GM23338 (cell line): ENCODE data around the gene SUPT7L. TPM values are rescaled to one million over a fixed set of nuclear protein-coding genes. Genes with fewer than 3 reads are reported as not detected.

Experiments
- ATAC-seq: fragments of 200-7000 bp; cut with Tn5 transposase; 3 replicates; pipeline ENCODE4 v1.9.1; 2020
- DNase-seq: peaks from one replicate; pipeline ENCODE4 v3.0.0-alpha.2; 2015; ENCODE audit warnings: low spot score
- H2AFZ ChIP-seq: fragments of 200-600 bp; sonication (generic); 2 replicates; pipeline ENCODE4 v1.8.0; 2016; ENCODE audit warnings: antibody characterized with exemption, mild to moderate bottlenecking, moderate library complexity
- H3F3A ChIP-seq: fragments of 200-600 bp; sonication (generic); replicated peaks from 2 replicates; pipeline ENCODE4 v1.8.0; 2017; ENCODE audit warnings: antibody characterized with exemption, mixed run types, low read depth
- H3K27ac ChIP-seq: fragments of 200-600 bp; sonication (generic); 2 replicates; pipeline ENCODE4 v1.6.1; 2016; ENCODE audit warnings: low read depth
- H3K27me3 ChIP-seq: fragments of 200-600 bp; sonication (generic); 2 replicates; pipeline ENCODE4 v1.8.0; 2016; ENCODE audit warnings: mild to moderate bottlenecking, mixed run types, moderate library complexity; ENCODE audit not compliant: insufficient read depth
- H3K36me3 ChIP-seq: fragments of 200-600 bp; sonication (generic); 2 replicates; pipeline ENCODE4 v1.8.0; 2016; ENCODE audit warnings: mild to moderate bottlenecking; ENCODE audit not compliant: insufficient read depth
- H3K4me1 ChIP-seq: fragments of 200-600 bp; sonication (generic); 2 replicates; pipeline ENCODE4 v1.8.0; 2016; ENCODE audit warnings: mild to moderate bottlenecking, moderate library complexity; ENCODE audit not compliant: insufficient read depth
- H3K4me2 ChIP-seq: fragments of 200-600 bp; sonication (generic); 2 replicates; pipeline ENCODE4 v1.7.1; 2017; ENCODE audit warnings: mixed run types
- H3K4me3 ChIP-seq: fragments of 200-600 bp; sonication (generic); 2 replicates; pipeline ENCODE4 v1.6.1; 2016; ENCODE audit warnings: mixed run types
- H3K79me2 ChIP-seq: fragments of 200-600 bp; sonication (generic); replicated peaks from 2 replicates; pipeline ENCODE4 v1.8.0; 2017; ENCODE audit warnings: mild to moderate bottlenecking; ENCODE audit not compliant: insufficient read depth
- H3K9me2 ChIP-seq: fragments of 200-600 bp; sonication (generic); 2 replicates; pipeline ENCODE4 v1.8.0; 2017; ENCODE audit not compliant: insufficient read depth
- H4K20me1 ChIP-seq: fragments of 200-600 bp; sonication (generic); replicated peaks from 2 replicates; pipeline ENCODE4 v1.8.0; 2017; ENCODE audit warnings: mild to moderate bottlenecking; ENCODE audit not compliant: insufficient read depth
- H3K27ac Mint-ChIP-seq: 2 replicates; pipeline ENCODE4 v1.8.0; 2020; ENCODE audit warnings: inconsistent platforms, mild to moderate bottlenecking, moderate library complexity, mixed read lengths
- H3K27me3 Mint-ChIP-seq: 3 replicates; pipeline ENCODE4 v1.8.0; 2022; ENCODE audit warnings: low read depth, mild to moderate bottlenecking, moderate library complexity, mixed read lengths, inconsistent platforms; ENCODE audit not compliant: insufficient read depth, poor library complexity
- H3K36me3 Mint-ChIP-seq: 3 replicates; pipeline ENCODE4 v1.8.0; 2021; ENCODE audit warnings: low read depth, mild to moderate bottlenecking, inconsistent platforms, moderate library complexity, mixed read lengths
- H3K4me1 Mint-ChIP-seq: 3 replicates; pipeline ENCODE4 v1.8.0; 2020; ENCODE audit warnings: mild to moderate bottlenecking, inconsistent platforms, mixed read lengths
- H3K4me3 Mint-ChIP-seq: 3 replicates; pipeline ENCODE4 v1.8.0; 2021; ENCODE audit warnings: moderate library complexity, mild to moderate bottlenecking, inconsistent platforms, mixed read lengths
- H3K9me3 Mint-ChIP-seq: 3 replicates; pipeline ENCODE4 v1.8.0; 2020; ENCODE audit warnings: moderate library complexity, mild to moderate bottlenecking, inconsistent platforms, mixed read lengths
- CTCF ChIP-seq, 2 experiments: fragments of 200-600 bp in 1 of 2; sonication (generic) in 1 of 2; conservative IDR thresholded peaks; 2 replicates each; pipeline versions ENCODE4 v1.5.1 to v1.6.1; 2016 to 2017; ENCODE audit warnings: antibody characterized with exemption in 2 of 2, low read depth in 2 of 2, mild to moderate bottlenecking in 2 of 2, moderate library complexity in 1 of 2
- EZH2 ChIP-seq: fragments of 200-600 bp; sonication (generic); IDR thresholded peaks from one replicate; pipeline ENCODE4 v1.8.0; 2017; ENCODE audit warnings: antibody characterized with exemption, mild to moderate bottlenecking, low read depth; ENCODE audit not compliant: unreplicated experiment
- EZH2phosphoT487 ChIP-seq: fragments of 200-600 bp; sonication (generic); IDR thresholded peaks from one replicate; pipeline ENCODE4 v1.8.1; 2018; ENCODE audit warnings: antibody characterized with exemption; ENCODE audit not compliant: unreplicated experiment
- REST ChIP-seq: IDR thresholded peaks from one replicate; pipeline ENCODE4 v1.6.1; 2018; ENCODE audit warnings: antibody characterized with exemption; ENCODE audit not compliant: unreplicated experiment
- ZNF462 ChIP-seq: fragments of 250-450 bp; sonication (Bioruptor Pico); IDR thresholded peaks from 2 replicates; pipeline ENCODE4 v1.5.0; 2020; ENCODE audit warnings: mild to moderate bottlenecking, moderate library complexity
- polyA plus RNA-seq: library from polyadenylated mRNA; unstranded; fragments of >200 nt; fragmentation: Nextera tagmentation; extraction: Ambion mirVana; gene quantifications from 2 replicates; pipeline ENCODE4 v1.2.1, GENCODE V29; 2016
- total RNA-seq: library from RNA; depleted of rRNA; stranded (reverse); fragments of >200 nt; shearing (Covaris generic); gene quantifications from 2 replicates; pipeline ENCODE4 v1.2.3, GENCODE V29; 2014

The SUPT7L gene
- total and polyA plus RNA-seq, 2 experiments from 2014 or later, result 13.7 to 16.5 TPM

GRCh38 chr2:27704342-27704876, 41.0 kb upstream of the SUPT7L start (continued):
- TF ChIP-seq ZNF462 (CRISPR knock-in tag), result no peak
- TF ChIP-seq EZH2, result no peak
- TF ChIP-seq REST, result no peak

DNA sequence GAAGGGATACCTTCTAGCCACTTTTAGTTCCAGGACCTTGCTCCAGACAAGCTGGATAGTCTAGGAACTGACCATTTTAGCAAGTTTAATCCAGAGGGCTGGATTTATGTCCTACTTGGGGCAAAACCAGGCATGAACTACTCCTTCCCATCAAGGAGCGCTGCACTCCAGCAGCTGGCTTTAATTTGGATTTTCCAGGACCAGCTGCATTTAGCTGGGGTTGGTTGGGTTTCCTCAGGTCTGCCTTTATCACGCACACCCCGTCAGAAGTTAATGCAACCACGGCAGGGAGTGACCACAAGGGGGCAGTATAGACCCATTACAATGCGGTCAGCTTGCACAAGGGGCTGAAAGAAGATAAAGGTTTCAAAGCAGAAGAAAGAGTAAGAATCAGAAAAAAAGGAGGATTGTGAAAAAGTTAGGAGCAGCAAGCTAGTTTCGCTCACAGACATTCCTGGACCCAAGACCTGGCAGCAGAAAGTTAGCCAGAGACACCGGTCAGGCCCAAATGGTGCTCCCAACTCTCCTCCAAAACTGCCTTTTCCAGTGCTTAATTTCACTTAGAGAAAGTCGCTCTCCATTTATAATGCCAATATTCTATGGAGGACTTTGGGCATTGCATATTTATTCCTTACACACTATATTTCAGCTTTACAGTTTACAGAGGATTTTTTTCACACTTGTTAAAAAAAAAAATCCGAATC, 40.4 kb upstream of the SUPT7L start:
- Mint-ChIP-seq H3K4me1 (peaks cover 9% of the 10 kb centered on the region; the same call in 2 of the 3 replicates), H3K36me3 (no peaks in the 10 kb centered on the region), H3K27me3 (peaks cover 5% of the 10 kb centered on the region), H3K9me3 (no peaks in the 10 kb centered on the region), H3K27ac (no peak overlapping the region), H3K4me3 (no peak overlapping the region)
- DNase-seq (peak; percentile 92), ATAC-seq (peak; percentile 92)
- Histone ChIP-seq H3K79me2 (no peaks in the 10 kb centered on the region), H3K9me2 (no peaks in the 10 kb centered on the region), H3F3A (no peaks in the 10 kb centered on the region), H2AFZ (no peak overlapping the region), H3K27me3 (no peaks in the 10 kb centered on the region), H3K4me3 (no peak overlapping the region), H3K4me1 (peaks cover 10% of the 10 kb centered on the region), H3K27ac (no peak overlapping the region), H3K4me2 (no peak overlapping the region), H3K36me3 (no peaks in the 10 kb centered on the region), H4K20me1 (no peaks in the 10 kb centered on the region)
- TF ChIP-seq CTCF (conservative IDR thresholded peaks at IDR 0.05; ENCODE audit: low read depth in 2 of 2) (peak; percentile 95 to 96), EZH2phosphoT487 (no peak)
